ENCODE data around the gene TAAR2. TPM values are rescaled to one million over a fixed set of nuclear protein-coding genes. Genes with fewer than 3 reads are reported as not detected.

TAAR2 gene
- total RNA-seq, 1 donor from 2014 or later: not detected

- ATAC-seq: peak; percentile 65
- DNase-seq: no peak
- Histone ChIP-seq H3K9me3 (no peaks in the 10 kb centered on the region), H3K4me3 (no peak overlapping the region), H3K27me3 (no peaks in the 10 kb centered on the region), H3K27ac (no peak overlapping the region), H3K4me1 (no peaks in the 10 kb centered on the region), H3K36me3 (no peaks in the 10 kb centered on the region)
- intact Hi-C loops (cut with DNase I): no loop called here
- TF ChIP-seq CTCF (IDR thresholded peaks at IDR 0.05): no peak
These were observed 52.3 kb downstream of the TAAR2 start for GRCh38 chr6:132571774-132572173.

GRCh38 chr6:132570221-132570777 lies 53.8 kb downstream of the TAAR2 start, which contains the start of gene TAAR6:
TSS of gene TAAR6 (plus strand) at chr6:132570322. CDS start at chr6:132570322, 0 bp downstream.
- H3K27me3 ChIP-seq: peaks cover 7% of the 10 kb centered on the region
- H3K4me1 ChIP-seq: no peaks in the 10 kb centered on the region
- H3K4me3 ChIP-seq: no peak within 1 kb of the TSS
- intact Hi-C loops (cut with DNase I): no loop called here
- ATAC-seq (no peak), DNase-seq (no peak)
- no peaks in the 10 kb centered on the region for H3K36me3 ChIP-seq
- no peak for TF ChIP-seq CTCF (IDR thresholded peaks at IDR 0.05)
- no peaks in the 10 kb centered on the region for H3K9me3 ChIP-seq
- H3K27ac ChIP-seq: no peak within 1 kb of the TSS

- no peak overlapping the region for H3K4me3 ChIP-seq
- no peak overlapping the region for H3K27ac ChIP-seq
- intact Hi-C loops (cut with DNase I): no loop called here
- H3K4me1 ChIP-seq: no peaks in the 10 kb centered on the region
- DNase-seq (no peak), ATAC-seq (no peak)
- peaks cover 10% of the 10 kb centered on the region for H3K27me3 ChIP-seq
- H3K36me3 ChIP-seq: no peaks in the 10 kb centered on the region
- H3K9me3 ChIP-seq: no peaks in the 10 kb centered on the region
- TF ChIP-seq CTCF (IDR thresholded peaks at IDR 0.05): no peak
These were observed 54.9 kb downstream of the TAAR2 start for GRCh38 chr6:132569170-132569569.

- no peak for TF ChIP-seq CTCF (IDR thresholded peaks at IDR 0.05)
- H3K4me1 ChIP-seq: no peaks in the 10 kb centered on the region
- ATAC-seq: no peak
- H3K36me3 ChIP-seq: no peaks in the 10 kb centered on the region
- no peak overlapping the region for H3K4me3 ChIP-seq
- intact Hi-C loops (cut with DNase I): no loop called here
- no peaks in the 10 kb centered on the region for H3K9me3 ChIP-seq
- peaks cover 10% of the 10 kb centered on the region for H3K27me3 ChIP-seq
- H3K27ac ChIP-seq: no peak overlapping the region
- no peak for DNase-seq
These were observed 55.5 kb downstream of the TAAR2 start for GRCh38 chr6:132568611-132569010.

- Histone ChIP-seq H3K4me1 (no peaks in the 10 kb centered on the region), H3K27ac (no peak overlapping the region), H3K4me3 (no peak overlapping the region), H3K9me3 (no peaks in the 10 kb centered on the region), H3K27me3 (peaks cover 10% of the 10 kb centered on the region), H3K36me3 (no peaks in the 10 kb centered on the region)
- intact Hi-C loops (cut with DNase I): no loop called here
- DNase-seq (no peak), ATAC-seq (no peak)
- no peak for TF ChIP-seq CTCF (IDR thresholded peaks at IDR 0.05)
These were observed 56.5 kb downstream of the TAAR2 start for GRCh38 chr6:132567566-132567965.

Other genes starting within 250 kb of the TAAR2 start
- 24.0 TPM for gene MOXD1, start 222.8 kb downstream of the TAAR2 start, total RNA-seq
- 89.1 TPM for gene STX7, start 111.2 kb downstream of the TAAR2 start, total RNA-seq
- gene TAAR9, start 86.0 kb downstream of the TAAR2 start, total RNA-seq: not detected
- gene TAAR8, start 71.6 kb downstream of the TAAR2 start, total RNA-seq: not detected
- gene TAAR6, start 54.0 kb downstream of the TAAR2 start, total RNA-seq: not detected
- gene TAAR5, start 34.5 kb downstream of the TAAR2 start, total RNA-seq: not detected
- gene TAAR1, start 34.9 kb upstream of the TAAR2 start, total RNA-seq: not detected
- 10.1 TPM for gene VNN1, start 89.8 kb upstream of the TAAR2 start, total RNA-seq
- 14.0 TPM for gene VNN2, start 133.6 kb upstream of the TAAR2 start, total RNA-seq
- 8.9 TPM for gene SLC18B1, start 174.4 kb upstream of the TAAR2 start, total RNA-seq
- gene RPS12, start 190.3 kb upstream of the TAAR2 start, total RNA-seq: 966 TPM